Inflammatory macrophage (primary cell): ENCODE measurements around the gene CBFA2T3.
"Not testable (repeated sequence)": the region's sequence is repeated elsewhere in the genome, so short reads cannot be mapped to it uniquely, and the experiment has no call there.

Source experiments
- DNase-seq, 2 donors: peaks; one replicate each; pipeline ENCODE4 v3.0.0-alpha.2; 2020 to 2022

The CBFA2T3 gene

GRCh38 chr16:88906535-88907105, 70.4 kb downstream of the CBFA2T3 start:
- no peak for DNase-seq

DNA sequence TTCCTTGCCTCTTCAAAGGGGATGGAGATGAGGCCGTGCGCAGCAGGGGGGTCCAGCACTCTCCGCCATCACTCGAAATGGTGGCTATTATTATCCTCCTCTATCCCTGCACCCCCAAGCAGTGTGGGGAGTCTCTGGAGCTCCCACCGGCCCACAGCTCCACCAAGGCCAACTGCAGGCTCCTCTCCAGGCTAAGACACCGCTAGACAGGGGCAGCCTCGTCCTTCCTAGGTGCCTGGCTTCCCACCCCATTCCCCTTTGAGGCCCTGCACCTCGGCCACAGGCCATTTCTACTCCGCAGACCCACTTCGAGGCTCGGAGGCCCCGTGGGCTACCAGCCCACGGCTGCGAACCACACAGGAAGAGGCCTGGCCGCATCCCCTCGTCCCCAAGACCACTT, 71.0 kb downstream of the CBFA2T3 start:
- DNase-seq: no peak

GRCh38 chr16:88905563-88905962, 71.4 kb downstream of the CBFA2T3 start:
- DNase-seq: no peak

GRCh38 chr16:88904676-88905365, 72.2 kb downstream of the CBFA2T3 start:
- DNase-seq: no peak

DNA sequence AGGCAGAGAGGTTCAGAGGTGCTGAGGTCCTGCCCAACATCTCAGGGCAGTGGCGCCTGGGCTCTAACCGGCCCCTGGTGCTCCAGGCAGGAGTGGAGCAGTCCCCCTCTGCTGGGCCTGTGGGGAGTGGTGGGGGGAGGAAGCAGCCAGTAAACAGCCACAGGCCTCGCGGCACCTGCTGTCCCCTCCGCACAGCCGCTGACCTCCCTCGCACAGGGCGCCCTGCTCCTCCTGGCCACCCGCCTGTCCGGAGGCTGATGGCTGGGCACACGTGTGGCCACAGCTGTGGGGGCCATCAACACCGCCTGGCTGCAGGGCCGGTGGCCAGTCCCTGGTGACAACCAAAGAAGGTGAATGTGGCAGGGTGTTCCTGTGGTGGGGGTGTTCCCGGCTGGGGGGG, 73.7 kb downstream of the CBFA2T3 start:
- no peak for DNase-seq

GRCh38 chr16:88902744-88903143, 74.3 kb downstream of the CBFA2T3 start:
- no peak for DNase-seq

DNA sequence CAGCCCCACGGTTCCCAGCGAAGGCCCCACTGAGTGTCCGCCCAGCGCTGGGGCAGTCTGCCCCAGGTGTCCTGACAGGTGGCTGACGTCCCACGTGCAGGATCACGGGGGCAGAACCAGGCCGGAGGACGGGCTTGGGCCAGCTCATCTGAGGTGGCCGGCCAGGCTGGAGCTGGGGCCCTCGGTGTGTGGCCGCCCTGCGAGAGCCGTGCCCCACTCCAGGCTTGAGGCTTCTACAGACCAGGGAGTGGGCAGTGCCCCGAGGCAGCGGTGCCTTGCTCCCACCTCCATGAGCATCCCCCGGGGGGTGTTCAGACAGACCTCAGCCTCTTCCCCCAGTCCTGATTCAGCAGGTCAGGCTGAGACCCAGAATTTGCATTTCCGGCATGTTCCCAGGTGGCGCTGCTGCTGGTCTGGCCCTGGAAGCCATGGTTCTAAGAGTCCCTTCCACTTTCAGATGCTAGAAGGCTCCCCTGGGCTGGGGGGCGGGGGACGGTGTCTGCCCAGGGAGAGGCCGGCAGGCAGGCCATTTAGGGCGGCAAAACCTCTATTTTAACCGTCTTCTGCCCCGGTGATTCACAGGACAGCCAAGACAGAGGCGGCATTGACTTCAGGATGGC, 75.2 kb downstream of the CBFA2T3 start:
- no peak for DNase-seq

DNA sequence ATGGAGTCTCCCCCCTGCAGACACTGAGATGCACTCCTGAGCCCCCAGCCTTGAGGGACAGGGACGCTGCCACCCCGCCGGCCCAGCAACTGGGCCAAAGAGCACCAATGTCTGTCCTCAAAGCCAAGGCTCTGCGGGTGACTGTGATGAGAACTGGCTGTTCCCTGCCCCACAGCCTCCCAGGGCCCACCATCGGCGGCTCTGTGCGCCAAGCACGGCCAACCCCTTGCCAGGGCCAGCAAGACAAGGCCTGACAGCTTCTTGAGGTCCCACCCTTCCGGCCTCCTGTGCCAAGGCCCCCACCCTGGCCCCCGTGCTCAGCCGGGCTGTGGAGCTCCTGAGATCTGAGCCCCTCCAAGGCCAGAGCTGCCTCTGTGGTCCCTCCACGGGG, 76.3 kb downstream of the CBFA2T3 start:
- no peak for DNase-seq

DNA sequence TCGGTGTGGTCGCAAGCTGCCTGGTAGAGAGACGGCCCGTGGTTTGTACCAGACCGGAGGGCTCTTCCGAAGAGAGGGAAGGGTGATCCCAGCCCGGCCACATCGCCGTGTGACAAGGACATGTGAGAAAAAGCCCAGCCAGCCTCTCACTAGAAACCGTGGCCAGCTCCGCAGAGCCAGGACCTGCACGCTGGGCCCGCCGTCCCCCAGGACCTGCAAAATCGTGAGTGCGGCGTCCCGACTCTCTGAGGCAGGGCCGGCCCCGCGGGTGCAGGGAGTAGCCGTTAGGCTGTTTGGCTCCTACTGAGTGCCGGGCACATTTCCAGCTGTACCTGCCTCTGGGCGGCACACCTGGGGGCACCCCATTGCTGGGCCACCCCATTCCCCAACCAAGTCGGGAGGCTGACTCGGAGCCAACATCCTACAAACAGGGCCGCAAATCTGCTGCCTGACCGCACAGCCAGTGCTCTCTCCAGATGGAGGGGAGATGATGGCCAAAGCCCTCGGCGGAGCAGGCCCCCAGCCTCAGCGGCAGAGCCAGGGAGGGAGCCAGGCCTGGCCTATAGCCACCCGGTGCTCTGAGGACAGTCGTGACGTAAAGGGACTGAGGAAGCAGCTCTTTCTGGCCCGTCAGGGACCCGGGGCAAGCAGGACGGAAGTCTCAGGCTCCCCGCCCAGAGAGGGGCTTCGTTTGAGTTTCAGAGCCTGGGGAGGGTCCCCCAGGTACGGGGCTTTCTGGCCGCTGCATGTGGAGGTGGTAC, 76.9 kb downstream of the CBFA2T3 start:
- DNase-seq: no peak

DNA sequence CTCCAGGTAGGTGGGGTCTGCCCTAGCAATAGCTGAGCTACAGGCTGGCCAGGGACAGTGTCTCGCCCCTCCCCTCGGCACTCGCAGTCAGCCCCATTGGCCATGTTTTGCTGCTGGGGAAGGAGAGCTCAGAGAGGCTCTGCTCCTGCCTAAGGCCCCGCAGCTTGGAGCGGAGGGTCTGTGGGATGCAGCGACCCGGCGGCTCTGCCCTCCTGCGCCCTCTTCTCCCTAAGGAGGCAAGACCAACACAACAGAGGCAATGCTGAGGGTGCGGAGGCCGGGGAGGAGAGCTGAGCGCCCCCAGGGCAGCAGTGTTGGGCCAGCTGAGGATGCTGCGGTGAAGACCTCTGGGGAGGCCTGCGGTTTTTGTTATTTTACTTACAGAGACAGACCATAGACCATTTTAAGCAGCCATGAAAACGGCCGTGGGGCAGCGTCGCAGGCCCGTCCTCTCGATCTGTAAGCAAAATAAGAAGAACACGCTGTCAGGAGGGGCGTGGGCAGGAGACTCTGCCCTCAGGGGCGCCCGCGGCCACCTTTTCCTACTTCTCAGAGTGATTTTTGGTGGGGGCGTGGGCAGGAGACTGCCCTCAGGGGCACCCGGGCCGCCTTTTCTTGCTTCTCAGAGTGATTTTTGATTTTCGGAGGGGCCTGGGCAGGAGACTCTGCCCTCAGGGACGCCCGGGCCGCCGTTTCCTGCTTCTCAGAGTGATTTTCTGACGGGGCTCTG, 79.1 kb downstream of the CBFA2T3 start:
- DNase-seq: no peak

- DNase-seq: no peak
Observed at GRCh38 chr16:88896238-88897070, 80.6 kb downstream of the CBFA2T3 start.

DNA sequence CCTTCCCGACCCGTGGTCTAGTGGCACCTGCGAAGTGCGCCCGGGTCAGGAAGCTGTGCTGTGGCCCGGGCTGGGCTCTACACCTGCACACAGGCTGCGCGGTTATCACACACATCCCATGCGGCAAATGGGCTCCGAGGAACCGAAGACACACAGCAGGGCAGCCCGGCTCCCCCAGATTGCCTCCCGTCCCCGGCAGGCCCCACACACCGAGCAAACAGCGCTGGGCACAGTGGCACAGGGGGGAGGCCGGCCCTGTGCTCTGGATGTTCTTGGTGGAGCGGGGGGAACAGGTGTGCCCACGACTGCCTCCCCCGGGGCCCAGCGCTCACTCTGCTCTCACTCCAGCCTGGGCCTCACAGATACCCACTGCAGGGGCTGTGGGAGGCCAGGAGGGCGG, 81.7 kb downstream of the CBFA2T3 start:
- DNase-seq: no peak

DNA sequence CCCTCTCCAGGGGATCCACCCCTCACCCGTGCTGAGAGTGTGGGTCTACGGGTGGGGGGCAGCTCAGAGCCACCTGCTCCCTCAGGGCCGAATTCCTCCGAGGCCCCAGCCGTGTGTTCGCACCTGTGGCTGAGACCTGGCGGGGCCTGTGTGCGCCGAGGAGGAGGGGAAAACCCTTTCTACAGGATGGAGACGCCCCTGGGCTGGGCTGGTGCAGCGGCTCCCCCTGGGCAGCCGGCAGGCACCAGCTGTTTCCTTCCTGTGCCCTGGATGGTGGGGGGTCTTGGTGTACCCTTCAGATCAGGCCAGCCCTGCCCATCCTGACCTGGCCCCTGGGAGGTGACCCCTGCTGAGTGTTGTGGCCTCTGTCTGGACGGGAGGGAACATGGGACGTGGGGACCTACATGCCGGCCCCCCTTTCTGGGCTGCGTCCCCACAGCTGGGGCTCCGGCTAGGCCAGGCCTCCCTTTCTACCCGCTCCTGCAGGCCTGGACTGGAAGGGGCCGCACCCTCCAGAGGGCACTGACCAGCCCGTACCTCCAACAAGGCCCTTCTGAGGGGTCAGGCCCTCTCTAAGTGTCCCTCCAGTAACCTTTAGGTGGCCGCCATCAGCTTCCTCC, 82.2 kb downstream of the CBFA2T3 start:
- DNase-seq: no peak

GRCh38 chr16:88894266-88894665, 82.7 kb downstream of the CBFA2T3 start:
- not testable (repeated sequence) for DNase-seq

- no peak for DNase-seq
Observed at GRCh38 chr16:88893127-88893968, 83.7 kb downstream of the CBFA2T3 start.

DNA sequence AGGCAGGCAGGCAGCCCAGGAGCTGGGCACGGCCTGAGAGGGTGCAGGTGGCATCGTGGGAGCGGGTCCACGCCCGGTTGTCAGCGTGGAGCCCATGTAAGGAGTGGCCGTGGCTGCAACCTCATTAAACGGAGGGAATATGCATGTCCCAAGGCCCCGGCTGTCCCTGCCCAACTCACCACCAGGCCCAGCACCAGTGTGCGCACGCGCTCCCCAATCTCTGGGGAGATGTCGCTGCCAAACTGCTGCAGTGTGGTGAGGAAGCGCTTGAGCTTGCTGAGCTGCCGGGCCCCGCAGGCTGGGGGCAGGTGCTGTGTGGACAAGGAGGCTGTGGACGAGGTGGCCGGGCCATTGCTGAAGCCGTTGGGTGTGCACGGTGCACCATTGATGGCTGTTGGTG, 84.9 kb downstream of the CBFA2T3 start:
- no peak for DNase-seq

GRCh38 chr16:88891083-88891482, 85.9 kb downstream of the CBFA2T3 start:
- no peak for DNase-seq

DNA sequence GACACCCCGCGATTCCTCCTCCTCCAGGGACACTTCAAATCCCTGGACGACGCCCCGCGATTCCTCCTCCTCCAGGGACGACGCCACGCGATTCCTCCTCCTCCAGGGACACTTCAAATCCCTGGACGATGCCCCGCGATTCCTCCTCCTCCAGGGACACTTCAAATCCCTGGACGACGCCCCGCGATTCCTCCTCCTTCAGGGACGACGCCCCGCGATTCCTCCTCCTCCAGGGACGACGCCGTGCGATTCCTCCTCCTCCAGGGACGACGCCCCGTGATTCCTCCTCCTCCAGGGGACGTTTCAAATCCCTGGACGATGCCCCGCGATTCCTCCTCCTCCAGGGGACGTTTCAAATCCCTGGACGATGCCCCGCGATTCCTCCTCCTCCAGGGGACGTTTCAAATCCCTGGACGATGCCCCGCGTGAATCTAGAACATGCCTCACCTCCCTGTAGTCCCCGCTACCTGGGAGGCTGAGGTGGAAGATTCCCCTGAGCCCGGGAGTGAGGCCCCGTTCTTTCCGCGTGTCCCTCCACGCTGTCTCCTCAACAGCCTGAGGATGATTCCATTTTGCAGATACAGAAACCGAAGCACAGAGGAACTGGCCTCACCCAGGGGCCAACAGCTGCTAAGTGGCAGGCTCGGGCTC, 87.2 kb downstream of the CBFA2T3 start:
- not testable (repeated sequence) for DNase-seq

GRCh38 chr16:88888461-88889387, 88.3 kb downstream of the CBFA2T3 start:
- DNase-seq: no peak
